Mesenteric fat pad (tissue), 1 donor: ENCODE results near the gene GPR176. TPM values are rescaled to one million over a fixed set of nuclear protein-coding genes. Genes with fewer than 3 reads are reported as not detected.

Experiments
- DNase-seq: peaks from one replicate; pipeline ENCODE4 v3.0.0-alpha.2; 2020; ENCODE audit warnings: low spot score
- total RNA-seq: library from RNA; stranded (reverse); fragmentation: NEBNext Ultra II Directional; extraction: Animal tissue kit (Norgen Biotek cat#: 25700); gene quantifications from one replicate; pipeline ENCODE4 v1.2.1, GENCODE V29; 2021
- donor health status: DM: yes; HTN: yes; CAD: no.

Gene GPR176
- total RNA-seq, 1 donor from 2014 or later = 8.2 TPM

DNA sequence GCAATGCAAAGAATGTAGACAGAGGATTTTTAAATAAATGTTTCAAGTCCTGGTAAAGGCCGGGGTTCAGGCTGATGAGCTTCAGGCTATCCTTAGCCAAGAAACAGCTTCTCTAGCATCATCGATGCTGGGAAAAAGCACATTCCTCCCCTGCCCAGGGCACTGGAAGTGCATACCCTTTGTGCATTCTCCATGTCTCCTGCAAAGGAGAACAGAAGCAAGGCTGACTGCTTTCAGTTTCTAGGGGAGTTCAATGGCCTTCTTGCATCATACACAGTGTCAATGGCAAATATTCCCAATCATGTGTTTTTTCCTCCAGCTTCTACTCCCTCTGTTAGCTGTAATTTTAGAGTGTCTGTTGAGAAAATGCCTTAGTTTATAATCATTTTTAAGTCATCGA, 59.9 kb downstream of the GPR176 start:
- DNase-seq = no peak

DNA sequence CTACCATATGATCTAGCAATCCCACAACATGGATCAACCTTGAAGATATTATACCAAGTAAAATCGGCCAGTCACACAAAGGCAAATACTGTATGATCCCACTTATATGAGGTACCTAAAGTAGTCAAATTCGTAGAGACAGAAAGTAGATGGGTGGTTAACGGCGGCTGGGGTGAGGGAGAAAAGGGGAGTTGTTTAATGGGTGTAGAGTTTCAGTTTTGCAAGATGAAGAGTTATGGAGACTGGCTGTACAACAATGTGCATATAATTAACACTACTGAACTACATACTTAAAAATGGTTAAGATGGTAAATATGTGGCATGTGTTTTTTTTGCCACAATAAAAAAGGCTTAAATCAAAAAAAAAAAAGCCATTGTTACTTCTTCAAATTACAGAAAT, 60.4 kb downstream of the GPR176 start:
- no peak for DNase-seq

DNA sequence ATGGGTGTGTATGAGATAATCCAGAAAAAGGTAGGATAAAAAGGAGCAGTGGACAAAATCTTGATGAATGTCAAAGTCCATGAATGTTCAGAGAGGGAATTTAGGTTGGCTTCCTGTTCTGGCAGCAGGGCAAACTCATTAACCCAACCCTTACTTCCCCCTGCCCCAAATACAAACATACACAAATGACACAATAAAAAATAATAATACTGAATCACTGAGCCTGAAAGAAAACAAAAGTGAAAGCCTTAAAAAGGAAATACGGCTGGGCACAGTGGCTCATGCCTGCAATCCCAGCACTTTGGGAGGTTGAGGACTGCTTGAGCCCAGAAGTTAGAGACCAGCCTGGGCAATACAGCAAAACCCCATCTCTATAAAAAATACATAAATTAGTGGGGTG, 62.9 kb downstream of the GPR176 start:
- DNase-seq = no peak

DNA sequence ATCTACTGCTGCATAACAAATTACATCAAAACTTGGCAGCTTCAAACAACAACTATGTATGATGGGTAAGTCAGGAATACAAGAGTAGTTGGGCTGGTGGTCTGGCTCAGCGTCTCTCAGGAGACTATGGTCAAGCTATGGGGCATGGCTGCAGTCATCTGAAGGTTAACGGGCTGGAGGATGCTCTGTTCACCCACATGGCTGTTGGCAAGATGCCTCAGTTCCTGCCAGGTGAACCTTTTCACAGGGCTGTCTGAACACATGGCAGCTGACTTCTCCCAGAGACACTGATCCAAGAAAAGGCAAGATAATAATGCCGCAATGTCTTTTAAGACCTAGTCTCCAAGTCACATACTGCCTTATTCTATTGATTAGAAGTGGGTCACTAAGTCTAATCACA, 63.7 kb downstream of the GPR176 start:
- no peak for DNase-seq

DNA sequence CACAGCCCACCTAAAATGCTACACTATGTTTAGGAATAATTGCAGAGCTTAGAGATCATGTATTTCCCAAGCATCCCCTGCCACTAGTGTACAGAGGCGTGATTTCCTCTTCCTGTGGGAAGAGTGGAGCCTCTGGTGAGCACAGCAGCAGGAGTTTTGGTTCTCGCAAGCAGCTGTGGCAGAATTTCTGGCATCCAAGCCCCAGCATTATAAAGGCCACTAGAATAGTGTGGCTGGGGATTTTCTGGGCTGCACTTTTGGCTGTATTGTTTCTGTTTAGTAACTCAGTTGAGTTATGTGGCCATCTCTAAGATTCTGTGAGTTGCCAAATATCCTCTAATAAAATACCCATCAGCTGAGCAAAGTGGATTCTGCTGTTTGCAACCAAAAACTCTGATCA, 64.7 kb downstream of the GPR176 start:
- DNase-seq = no peak

DNA sequence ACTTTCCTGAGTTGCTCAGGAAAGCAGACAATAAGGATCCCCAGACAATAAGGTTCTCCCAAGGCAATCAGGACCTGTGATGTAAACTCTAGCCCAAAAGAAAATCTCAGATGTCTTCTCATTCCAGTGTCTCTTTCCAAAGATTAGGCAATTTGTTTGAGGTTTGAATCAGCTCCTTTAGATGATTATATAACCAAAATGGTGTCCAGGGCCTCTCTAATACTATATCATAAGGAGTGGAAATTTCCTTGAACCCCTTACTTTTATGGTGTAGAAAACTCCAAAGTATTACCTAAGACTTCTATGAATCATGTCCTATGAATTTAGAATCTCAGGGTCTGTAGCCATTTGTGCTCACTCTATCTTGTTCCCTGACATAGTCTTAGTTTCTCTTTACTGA, 65.9 kb downstream of the GPR176 start:
- no peak for DNase-seq

DNA sequence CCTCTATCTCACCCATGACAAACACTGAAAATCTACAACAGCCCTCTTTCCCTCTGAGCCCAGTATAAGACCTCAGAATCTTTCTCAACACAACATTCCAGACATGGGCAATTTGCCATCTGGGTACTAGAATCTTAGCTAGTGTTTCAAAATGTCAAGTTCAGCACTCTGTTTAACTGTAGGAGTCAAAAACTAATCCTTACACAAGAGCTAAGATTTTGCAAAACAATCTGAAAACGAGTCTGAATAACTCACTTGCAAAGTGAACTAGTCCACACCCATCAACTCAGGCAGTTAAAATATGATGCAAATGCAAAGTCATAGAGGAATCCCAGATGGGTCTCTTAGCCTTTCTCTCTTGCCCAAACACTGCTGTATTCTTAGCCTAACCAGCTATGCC, 67.8 kb downstream of the GPR176 start:
- DNase-seq = no peak

DNA sequence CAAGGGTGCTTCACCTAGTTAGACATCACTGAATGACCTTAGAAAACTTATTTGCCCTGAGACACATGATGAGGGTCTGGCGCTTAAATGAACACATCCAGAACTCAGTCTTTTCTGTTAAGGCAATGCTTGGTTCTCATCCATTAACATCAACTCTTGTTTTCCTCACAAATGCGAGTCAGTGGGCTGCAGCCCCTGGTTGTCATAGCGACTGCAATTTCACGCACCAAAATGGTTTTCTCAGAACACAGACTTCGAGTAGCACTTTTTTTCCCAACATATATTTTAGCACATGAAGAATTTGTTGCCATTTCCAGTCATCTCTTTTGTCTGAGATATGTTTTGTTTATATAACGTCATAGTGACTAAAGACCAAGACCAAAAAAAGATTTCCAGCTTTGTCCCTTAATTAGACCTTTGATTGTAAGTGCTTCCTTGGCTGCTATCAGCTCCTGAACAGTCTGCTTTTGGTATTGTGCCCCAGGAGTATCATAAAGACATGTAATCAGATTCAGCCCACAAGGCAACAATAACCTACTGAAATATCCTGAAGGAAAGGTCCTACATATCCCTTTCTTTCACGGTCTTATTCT, 68.5 kb downstream of the GPR176 start:
- no peak for DNase-seq

DNA sequence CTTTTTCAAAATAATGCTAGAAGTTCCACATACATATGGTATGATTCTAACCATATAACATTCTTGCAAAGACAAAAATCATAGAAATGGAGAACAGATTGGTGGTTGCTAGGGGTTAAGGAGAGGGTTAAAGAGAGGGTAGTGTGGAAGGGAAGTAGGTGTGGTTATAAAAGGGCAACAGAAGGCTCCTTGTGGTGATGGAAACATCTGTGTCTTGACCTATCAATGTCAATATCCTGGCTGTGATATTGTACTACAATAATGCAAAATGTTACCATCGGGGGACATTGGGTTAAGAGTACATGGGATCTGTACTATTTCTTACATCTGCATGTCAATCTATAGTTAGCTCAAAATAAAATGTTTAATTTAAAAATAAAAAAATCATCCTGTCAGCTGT, 69.6 kb downstream of the GPR176 start:
- no peak for DNase-seq

DNA sequence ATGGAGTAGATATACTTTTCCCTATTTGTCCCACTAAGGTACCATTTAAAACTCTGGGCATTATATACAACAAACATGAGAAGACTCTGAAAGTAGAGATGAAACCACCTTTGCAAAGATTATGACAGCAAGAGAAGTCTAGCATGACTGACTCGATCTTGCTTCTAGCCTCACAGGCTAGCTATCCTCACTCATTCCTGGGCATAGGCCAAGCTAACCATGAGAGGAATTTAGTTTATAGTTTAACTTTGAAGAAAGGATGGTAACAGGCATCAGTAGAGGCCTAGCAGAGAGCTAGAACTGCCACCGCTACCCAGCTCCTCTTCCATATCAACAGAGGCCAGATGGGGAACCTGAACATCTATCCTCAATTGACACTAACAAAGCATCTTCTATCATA, 74.0 kb downstream of the GPR176 start:
- DNase-seq = no peak

DNA sequence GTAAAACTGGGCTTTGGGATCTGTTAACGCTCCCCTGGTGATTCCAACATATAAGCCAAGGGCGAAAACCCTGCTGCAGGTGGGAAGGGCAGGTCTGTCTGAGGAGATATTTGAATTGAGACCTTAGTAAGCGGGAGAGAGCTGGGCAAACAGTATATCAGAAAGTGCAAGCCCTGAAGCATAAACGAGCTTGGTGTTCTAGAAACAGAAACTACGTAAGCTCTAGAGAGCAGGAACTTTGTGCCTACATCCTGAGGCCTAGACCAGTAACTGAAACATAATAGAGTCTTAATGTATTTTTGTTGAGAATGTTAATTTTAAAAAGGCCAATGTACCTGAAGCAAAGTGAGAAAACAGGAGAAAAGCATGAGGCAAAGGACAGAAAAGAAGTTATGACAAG, 74.5 kb downstream of the GPR176 start:
- DNase-seq = no peak

DNA sequence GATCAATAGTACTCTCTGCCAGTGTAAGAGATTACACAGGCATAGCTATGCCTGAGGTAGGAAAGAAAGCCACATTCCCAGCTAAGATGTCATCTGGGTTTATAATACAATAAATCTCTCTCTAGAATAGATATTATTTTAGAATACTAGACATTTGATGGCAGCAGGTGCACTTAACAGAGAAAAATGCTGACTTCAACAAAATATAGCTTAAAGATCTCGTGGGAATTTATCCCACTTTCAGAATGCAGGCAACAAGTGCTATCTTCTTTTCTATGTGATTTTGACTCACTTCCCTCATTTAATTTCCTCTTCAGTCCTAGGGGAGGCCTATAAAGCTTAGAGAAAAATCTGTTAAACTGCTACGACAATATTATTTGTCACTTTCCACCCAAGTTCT, 76.5 kb downstream of the GPR176 start:
- no peak for DNase-seq

DNA sequence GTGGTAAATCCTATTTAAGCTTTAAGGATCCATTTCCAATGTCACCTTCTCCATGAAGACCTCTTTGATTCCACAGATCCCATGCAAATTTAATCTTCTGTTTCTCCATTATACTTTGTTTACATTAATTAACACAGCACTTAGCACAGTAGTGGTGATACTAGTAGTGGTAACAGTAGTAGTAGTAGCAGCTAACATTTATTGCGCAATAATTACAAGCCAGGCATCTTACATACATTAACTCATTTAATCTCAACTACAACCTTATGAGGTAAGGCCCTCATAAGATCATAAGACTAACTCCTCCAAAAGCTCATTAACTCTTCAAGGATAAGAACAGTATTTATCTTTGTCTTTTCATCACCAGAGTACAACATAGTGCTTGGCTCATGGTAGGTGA, 82.6 kb downstream of the GPR176 start:
- no peak for DNase-seq

DNA sequence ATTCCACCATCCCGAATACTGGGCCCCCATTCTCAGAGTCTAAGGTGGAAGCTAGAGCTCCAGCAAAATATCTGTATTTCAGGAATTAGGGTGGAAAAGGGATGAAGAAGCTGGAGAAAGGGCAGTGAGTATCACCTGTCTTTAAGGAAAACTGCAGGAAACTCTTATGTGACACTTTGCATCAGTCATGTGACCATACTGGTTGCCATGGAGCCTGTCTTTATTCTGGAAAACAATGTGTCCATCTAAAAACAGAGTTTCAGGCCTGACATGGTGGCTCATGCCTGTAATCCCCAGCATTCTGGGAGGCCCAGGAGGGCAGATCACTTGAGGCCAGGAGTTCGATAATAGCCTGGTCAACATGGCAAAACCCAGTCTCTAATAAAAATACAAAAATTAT, 84.5 kb downstream of the GPR176 start:
- no peak for DNase-seq

DNA sequence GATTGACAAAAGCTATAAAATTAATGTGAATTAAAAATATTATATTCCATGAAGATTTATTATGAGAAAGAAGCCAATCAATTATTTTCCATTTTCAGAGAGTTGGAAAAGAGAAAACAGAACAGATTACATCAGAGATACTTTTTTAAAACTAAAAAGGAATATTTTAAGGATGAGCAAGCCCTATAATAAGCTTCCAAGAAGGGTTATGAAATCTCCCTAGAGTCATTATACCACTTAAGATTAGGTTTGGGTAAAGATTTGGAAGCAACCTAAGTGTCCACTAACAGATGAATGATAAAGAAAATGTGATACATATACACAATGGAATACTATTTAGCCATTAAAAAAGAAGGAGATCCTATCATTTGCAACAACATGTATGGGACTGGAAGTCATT, 85.8 kb downstream of the GPR176 start:
- DNase-seq = no peak

DNA sequence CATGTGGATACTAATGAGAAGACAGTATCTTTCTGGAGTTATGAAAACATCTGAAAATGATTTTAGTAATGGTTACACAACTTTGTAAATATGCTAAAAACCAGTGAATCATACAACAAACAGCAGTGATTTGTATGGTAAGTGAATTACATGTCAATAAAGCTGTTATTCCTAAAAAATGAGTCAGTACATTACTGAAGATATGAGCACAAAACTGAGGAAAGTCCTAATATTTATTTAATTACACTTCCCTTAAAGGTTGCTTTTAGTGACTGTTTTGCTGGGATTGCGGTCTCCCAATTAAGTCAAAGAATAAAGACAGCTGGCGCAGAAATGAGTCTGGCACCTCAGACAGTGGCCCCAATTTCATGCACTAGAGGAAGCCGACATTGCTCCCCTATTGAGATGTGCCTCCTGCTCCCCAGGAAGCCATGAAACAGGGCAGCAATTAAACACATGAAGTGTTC, 86.5 kb downstream of the GPR176 start:
- DNase-seq = no peak

DNA sequence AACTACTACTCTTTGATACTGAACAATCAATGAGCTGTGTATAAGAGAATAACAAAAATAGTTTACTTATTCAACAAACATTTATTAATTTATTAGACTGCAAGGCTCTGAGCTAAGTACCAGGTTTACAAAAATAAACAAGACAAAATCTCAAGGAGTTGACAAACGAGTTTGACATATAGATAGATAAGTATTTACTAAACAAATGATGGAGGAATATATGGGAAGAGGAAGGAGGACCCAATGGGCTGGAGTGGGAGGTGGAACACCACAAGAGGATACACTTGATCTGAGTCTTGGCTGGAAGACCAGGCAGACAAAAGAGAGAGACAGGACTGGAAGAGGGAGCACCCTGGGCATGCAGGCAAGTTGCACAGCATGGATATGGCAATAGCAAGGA, 89.9 kb downstream of the GPR176 start:
- no peak for DNase-seq

DNA sequence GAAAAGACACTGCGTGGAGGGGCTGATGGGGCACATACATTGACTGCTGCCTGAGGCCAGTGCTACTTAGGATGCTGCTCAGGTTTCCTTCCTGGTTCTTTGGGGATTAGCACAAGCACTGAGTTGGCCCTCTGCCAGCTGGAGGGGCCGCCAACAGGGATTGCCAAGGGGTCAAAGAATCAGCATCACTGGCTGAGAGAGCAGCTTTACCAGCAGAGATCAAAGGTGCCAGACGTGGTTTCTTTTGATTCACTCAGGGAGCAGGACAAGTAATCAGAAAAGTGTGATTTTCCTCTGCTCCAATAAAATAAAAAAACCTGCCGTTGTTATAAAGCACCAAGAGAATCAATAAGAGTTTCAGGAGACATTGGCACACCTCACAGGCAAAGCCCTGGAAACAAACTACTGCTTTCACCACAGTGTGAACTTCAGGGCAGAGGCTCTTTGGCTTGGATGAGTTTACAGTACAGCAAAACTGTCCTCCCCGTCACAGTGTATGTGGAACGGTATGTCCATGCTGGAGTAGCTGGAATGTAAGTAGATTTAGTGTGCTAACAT, 91.6 kb downstream of the GPR176 start:
- no peak for DNase-seq

DNA sequence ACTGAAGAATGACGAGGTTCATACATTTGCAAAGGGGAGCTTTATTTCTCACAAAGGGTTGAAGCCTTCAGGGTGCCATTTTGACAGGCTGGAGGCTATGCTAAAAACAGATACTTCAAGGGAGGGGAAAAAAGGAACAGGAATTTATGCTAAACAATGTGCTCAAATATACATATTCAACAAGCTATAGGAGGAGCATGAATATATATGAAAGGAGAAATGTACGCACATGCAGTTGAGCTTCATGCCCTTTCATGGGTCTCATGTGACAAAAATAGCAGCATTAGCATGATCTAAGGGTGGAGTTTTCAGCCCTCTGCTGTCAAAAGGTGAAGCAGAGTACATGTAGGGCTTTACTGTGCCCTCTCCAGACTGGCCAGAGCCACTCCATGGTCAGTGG, 93.1 kb downstream of the GPR176 start:
- no peak for DNase-seq

DNA sequence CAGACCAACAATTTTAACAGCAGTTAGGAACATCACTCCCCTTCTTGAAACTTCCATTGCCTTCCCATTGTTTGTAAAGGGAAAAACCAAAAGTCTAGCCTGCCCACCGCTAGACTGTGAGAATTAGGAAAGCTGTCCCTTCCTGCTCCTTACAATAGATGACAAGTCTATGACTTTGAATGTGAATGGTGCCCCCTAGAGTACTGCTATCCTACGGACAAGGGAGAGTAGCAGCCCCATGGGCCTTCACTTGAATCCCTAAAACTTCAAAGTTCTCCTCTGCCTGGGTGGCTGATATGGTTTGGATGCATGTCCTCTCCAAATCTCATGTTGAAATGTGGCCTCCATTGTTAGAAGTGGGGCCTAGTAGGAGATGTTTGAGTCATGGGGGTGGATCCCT, 96.4 kb downstream of the GPR176 start:
- no peak for DNase-seq

DNA sequence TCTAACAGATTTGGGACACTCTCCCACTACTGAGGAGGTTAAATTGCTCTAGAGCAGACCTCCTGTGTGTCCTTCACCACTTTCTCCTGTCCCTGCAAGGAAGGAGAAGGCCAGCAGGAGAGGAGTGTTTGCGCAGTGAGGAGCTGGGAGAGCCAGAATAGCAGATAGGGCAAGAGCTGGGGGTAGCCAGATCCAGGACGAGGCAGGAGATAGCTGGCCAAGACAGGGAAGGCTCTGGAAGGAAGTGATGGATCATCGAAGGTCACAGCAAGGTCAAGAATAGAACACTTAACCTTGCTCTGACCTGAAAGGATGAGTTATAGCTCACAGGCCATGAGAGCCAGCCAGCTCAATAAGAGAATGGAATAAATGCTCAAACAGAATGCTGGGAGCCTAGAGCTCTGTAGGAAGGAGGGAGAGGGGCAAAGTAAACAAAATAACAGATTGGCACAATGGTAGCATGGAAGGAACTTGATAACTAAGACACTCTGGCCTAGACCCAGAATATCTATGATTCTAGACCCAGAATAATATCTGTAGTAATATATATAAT, 99.9 kb downstream of the GPR176 start:
- DNase-seq = no peak

DNA sequence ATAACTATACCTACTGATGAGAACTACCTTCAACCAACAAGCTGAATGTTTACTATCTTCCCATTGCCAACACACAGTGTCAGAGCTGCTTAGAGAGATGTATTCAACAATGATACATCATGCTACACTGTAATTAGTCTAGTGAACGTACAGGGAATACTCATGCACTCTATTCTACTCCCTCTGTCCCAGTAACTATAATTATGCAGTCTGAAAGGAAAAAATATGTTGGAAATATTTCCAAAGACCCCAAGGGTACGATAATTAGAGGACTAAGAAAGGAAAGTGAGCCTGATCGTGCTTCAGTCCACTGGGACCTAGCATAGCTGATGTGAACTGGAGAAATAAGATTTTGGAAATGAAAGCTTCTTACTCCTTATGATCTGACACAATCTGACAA, 100.5 kb downstream of the GPR176 start:
- DNase-seq = no peak

DNA sequence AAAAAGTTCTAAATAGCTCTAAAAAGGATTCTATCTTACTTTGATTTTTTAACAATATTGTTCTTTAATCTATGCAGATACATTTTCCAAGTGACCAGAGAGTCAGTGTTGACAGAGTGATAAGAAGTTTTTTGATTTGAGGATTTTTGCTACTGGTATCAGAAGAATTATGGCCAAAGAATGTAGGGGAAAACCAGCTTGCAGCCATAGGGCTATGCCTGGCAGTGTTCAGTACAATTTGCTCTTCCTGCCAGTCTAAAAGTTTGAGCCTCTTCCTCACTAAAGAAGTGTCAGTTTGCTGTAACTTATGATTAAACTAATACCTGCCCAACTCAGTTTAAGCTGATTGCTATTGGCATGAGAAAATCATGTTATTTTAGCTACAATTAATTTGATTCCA, 102.2 kb downstream of the GPR176 start:
- DNase-seq = no peak
